HCT116 (cell line): ENCODE results near the gene ACTL9. TPM values are rescaled to one million over a fixed set of nuclear protein-coding genes. Genes with fewer than 3 reads are reported as not detected.

Experiments
- ATAC-seq: fragments of 200-7000 bp; cut with Tn5 transposase; 2 replicates; pipeline ENCODE4 v1.9.1; 2020; ENCODE audit warnings: mild to moderate bottlenecking, moderate library complexity
- BruUV-seq: library from RNA; stranded (reverse); fragments of 400-500 nt; replicated peaks from 2 replicates; lab custom pipeline; 2021; lab: Mats Ljungman, UMichigan
- CTCF ChIA-PET: fragments of 300-600 bp; sonication (Branson Sonifier 250); formaldehyde crosslinking; loops from one replicate; lab custom pipeline; 2021; ENCODE audit warnings: antibody characterized with exemption; lab: Charles Lee
- POLR2A ChIA-PET: fragments of 300-600, 350-600 bp; sonication (Branson Sonifier 250); formaldehyde crosslinking; loops from one replicate; lab custom pipeline; 2021; ENCODE audit warnings: antibody characterized with exemption; lab: Charles Lee
- RAD21 ChIA-PET, 2 experiments: fragments of 300-600 bp; sonication (Branson Sonifier 250); formaldehyde crosslinking; loops; one replicate each; lab custom pipeline; 2023; ENCODE audit warnings: low total read pairs in 2 of 2; ENCODE audit not compliant: uncharacterized antibody in 2 of 2, unreplicated experiment in 2 of 2, low non-redundant PET in 1 of 2; lab: Charles Lee
- DNase-seq: peaks from one replicate; pipeline ENCODE4 v3.0.0-alpha.2; 2010; ENCODE audit warnings: low read depth, low spot score
- H2AFZ ChIP-seq: fragments of 200-600 bp; shearing (Covaris generic), sonication (generic); 2 replicates; pipeline ENCODE4 v1.6.1; 2017; ENCODE audit warnings: low read depth, mixed run types, mixed read lengths, antibody characterized with exemption, low read length; ENCODE audit not compliant: poor library complexity, severe bottlenecking
- H3K27ac ChIP-seq: 2 replicates; pipeline ENCODE4 v1.5.1; 2012; ENCODE audit warnings: low read depth, low read length
- H3K27me3 ChIP-seq: fragments of 200-600 bp; sonication (generic); 2 replicates; pipeline ENCODE4 v1.6.1; 2016; ENCODE audit warnings: mixed run types, low read length, mixed read lengths; ENCODE audit not compliant: insufficient read depth
- H3K36me3 ChIP-seq, 2 experiments: fragments of 200-500 bp in 1 of 2; fragments of 200-600 bp in 1 of 2; sonication (Bioruptor generic) in 1 of 2; sonication (generic) in 1 of 2; 2 replicates each; pipeline versions ENCODE4 v1.5.1 to v1.6.1; 2014 to 2016; ENCODE audit warnings: low read length in 2 of 2, inconsistent platforms in 1 of 2, mixed read lengths in 1 of 2, mixed run types in 1 of 2; ENCODE audit not compliant: insufficient read depth in 2 of 2, control insufficient read depth in 1 of 2
- H3K4me1 ChIP-seq, 2 experiments: fragments of 200-600 bp in 1 of 2; sonication (generic) in 1 of 2; 2 replicates each; pipeline versions ENCODE4 v1.5.1 to v1.6.1; 2012 to 2017; ENCODE audit warnings: low read length in 2 of 2, inconsistent platforms in 1 of 2, mild to moderate bottlenecking in 1 of 2, mixed read lengths in 1 of 2, mixed run types in 1 of 2, moderate library complexity in 1 of 2; ENCODE audit not compliant: insufficient read depth in 2 of 2, control insufficient read depth in 1 of 2
- H3K4me2 ChIP-seq: fragments of 200-600 bp; sonication (generic); 2 replicates; pipeline ENCODE4 v1.6.1; 2017; ENCODE audit warnings: mixed run types, low read length, mixed read lengths
- H3K4me3 ChIP-seq, 2 experiments: fragments of 200-600 bp in 1 of 2; sonication (generic) in 1 of 2; replicated peaks in 1 of 2; 2 replicates each; pipeline ENCODE4 v1.5.1; 2011 to 2016; ENCODE audit warnings: low read length in 2 of 2, control low read depth in 1 of 2, low read depth in 1 of 2, mild to moderate bottlenecking in 1 of 2, mixed read lengths in 1 of 2, mixed run types in 1 of 2
- H3K79me2 ChIP-seq: fragments of 200-600 bp; sonication (generic); 2 replicates; pipeline ENCODE4 v1.6.1; 2017; ENCODE audit warnings: mild to moderate bottlenecking, mixed run types, low read length, moderate library complexity, mixed read lengths; ENCODE audit not compliant: insufficient read depth
- H3K9ac ChIP-seq: fragments of 200-600 bp; sonication (generic); 2 replicates; pipeline ENCODE4 v1.6.1; 2016; ENCODE audit warnings: low read length, mixed read lengths
- H3K9me2 ChIP-seq: fragments of 200-600 bp; sonication (generic), shearing (Covaris generic); 2 replicates; pipeline ENCODE4 v1.6.1; 2017; ENCODE audit warnings: mixed run types, mild to moderate bottlenecking, moderate library complexity; ENCODE audit not compliant: insufficient read depth
- H3K9me3 ChIP-seq, 2 experiments: fragments of 200-500 bp in 1 of 2; fragments of 200-600 bp in 1 of 2; sonication (Bioruptor generic) in 1 of 2; sonication (generic) in 1 of 2; 2 replicates each; pipeline ENCODE4 v1.6.1; 2014 to 2017; ENCODE audit warnings: low read length in 2 of 2, mixed read lengths in 2 of 2, inconsistent platforms in 1 of 2, low read depth in 1 of 2, mild to moderate bottlenecking in 1 of 2, mixed run types in 1 of 2, moderate library complexity in 1 of 2; ENCODE audit not compliant: control insufficient read depth in 1 of 2, insufficient read depth in 1 of 2
- H4K20me1 ChIP-seq: fragments of 200-600 bp; sonication (generic), shearing (Covaris generic); 2 replicates; pipeline ENCODE4 v1.6.1; 2017; ENCODE audit warnings: mixed run types, mild to moderate bottlenecking, moderate library complexity; ENCODE audit not compliant: insufficient read depth
- CTCF ChIP-seq, 3 experiments: fragments of 200-600 bp in 1 of 3; sonication (generic) in 1 of 3; IDR thresholded peaks in 2 of 3; conservative IDR thresholded peaks in 1 of 3; 2 replicates each; pipeline ENCODE4 v1.5.1; 2012 to 2017; ENCODE audit warnings: low read depth in 2 of 3, low read length in 2 of 3, antibody characterized with exemption in 1 of 3, borderline replicate concordance in 1 of 3, control low read depth in 1 of 3, mild to moderate bottlenecking in 1 of 3, mixed read lengths in 1 of 3, mixed run types in 1 of 3, moderate library complexity in 1 of 3; ENCODE audit not compliant: insufficient read depth in 1 of 3
- SIN3A ChIP-seq: IDR thresholded peaks from 2 replicates; pipeline ENCODE4 v1.6.1; 2012; ENCODE audit warnings: low read depth
- SRF ChIP-seq: IDR thresholded peaks from 2 replicates; pipeline ENCODE4 v1.6.1; 2012; ENCODE audit warnings: low read depth
- intact Hi-C: fragments of 100-400 bp; cut with micrococcal nuclease; formaldehyde crosslinking; loops from 2 replicates; pipeline ENCODE4 v1.10.0; 2022
- total RNA-seq: library from RNA; stranded (reverse); gene quantifications from one replicate; pipeline ENCODE4 v1.2.1, GENCODE V29; 2021; ENCODE audit not compliant: unreplicated experiment

Gene ACTL9
- total RNA-seq, 1 experiment from 2014 or later, result not detected

- no peak overlapping the region for H2AFZ ChIP-seq
- BruUV-seq, result no TSS peak
- ChIA-PET CTCF (no interaction called here), POLR2A (no interaction called here), RAD21 (no interaction called here)
- no peak overlapping the region for H3K9ac ChIP-seq
- H3K27me3 ChIP-seq, result 0 out of 2 replicates have a peak, but pooled peaks cover 4% of the 10 kb centered on the region
- no peak for TF ChIP-seq SRF
- intact Hi-C loops, result no loop called here
- no peaks in the 10 kb centered on the region for H4K20me1 ChIP-seq
- no peak overlapping the region for H3K4me3 ChIP-seq
- H3K36me3 ChIP-seq, result no peaks in the 10 kb centered on the region
- no peak for ATAC-seq
- no peaks in the 10 kb centered on the region for H3K79me2 ChIP-seq
- H3K4me1 ChIP-seq, result no peaks in the 10 kb centered on the region
- no peaks in the 10 kb centered on the region for H3K9me3 ChIP-seq
- H3K4me2 ChIP-seq, result no peak overlapping the region
- DNase-seq, result no peak
- H3K9me2 ChIP-seq, result no peaks in the 10 kb centered on the region
- no peak overlapping the region for H3K27ac ChIP-seq
Measured at GRCh38 chr19:8664671-8665057, 33.9 kb downstream of the ACTL9 start.

- intact Hi-C loops, result no loop called here
- ATAC-seq, result no peak
- Histone ChIP-seq H3K4me2 (no peak overlapping the region), H4K20me1 (no peaks in the 10 kb centered on the region), H3K4me1 (no peaks in the 10 kb centered on the region), H3K9ac (no peak overlapping the region), H3K9me3 (no peaks in the 10 kb centered on the region), H3K79me2 (no peaks in the 10 kb centered on the region), H3K4me3 (no peak overlapping the region), H3K36me3 (no peaks in the 10 kb centered on the region), H3K27me3 (no peaks in the 10 kb centered on the region), H3K9me2 (no peaks in the 10 kb centered on the region), H3K27ac (no peak overlapping the region), H2AFZ (no peak overlapping the region)
- RAD21 ChIA-PET, result no interaction called here
- no peak for DNase-seq
- TF ChIP-seq SIN3A, result no peak
- no peak for TF ChIP-seq CTCF (IDR thresholded peaks at IDR 0.05 in 2 of 3, conservative IDR thresholded peaks at IDR 0.05 in 1 of 3; ENCODE audit: borderline replicate concordance in 1 of 3, insufficient read depth in 1 of 3, low read depth in 2 of 3, low read length in 2 of 3)
- no TSS peak for BruUV-seq
- CTCF ChIA-PET, result no interaction called here
- POLR2A ChIA-PET, result no interaction called here
Measured at GRCh38 chr19:8663920-8664670, 34.5 kb downstream of the ACTL9 start.
